ENCODE data around the gene PPARA.
"Not testable (repeated sequence)": the region's sequence is repeated elsewhere in the genome, so short reads cannot be mapped to it uniquely, and the experiment has no call there.

PPARA gene

DNA sequence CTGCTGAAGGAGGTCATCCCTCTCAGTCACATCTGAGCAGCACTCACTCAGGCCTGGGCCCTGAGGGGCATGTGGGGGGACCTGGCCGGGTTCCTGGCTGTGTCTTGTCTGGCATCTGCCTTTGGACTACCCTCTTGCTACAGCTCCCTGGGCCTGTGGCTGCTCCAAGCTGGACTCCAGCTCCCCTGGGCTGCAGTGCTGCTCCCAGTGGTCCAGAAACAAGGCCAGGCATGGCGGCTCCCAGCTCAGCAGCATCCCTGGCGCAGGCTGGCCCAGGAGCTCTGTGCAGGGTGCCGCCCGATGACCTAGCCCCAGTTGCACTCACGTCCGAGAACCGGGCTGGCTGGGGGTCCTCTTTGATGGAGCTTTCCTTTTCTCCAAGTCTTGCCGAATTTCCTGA is 94.4 kb downstream of the PPARA start:
- DNase-seq (ENCODE audit: low spot score) = no peak

DNA sequence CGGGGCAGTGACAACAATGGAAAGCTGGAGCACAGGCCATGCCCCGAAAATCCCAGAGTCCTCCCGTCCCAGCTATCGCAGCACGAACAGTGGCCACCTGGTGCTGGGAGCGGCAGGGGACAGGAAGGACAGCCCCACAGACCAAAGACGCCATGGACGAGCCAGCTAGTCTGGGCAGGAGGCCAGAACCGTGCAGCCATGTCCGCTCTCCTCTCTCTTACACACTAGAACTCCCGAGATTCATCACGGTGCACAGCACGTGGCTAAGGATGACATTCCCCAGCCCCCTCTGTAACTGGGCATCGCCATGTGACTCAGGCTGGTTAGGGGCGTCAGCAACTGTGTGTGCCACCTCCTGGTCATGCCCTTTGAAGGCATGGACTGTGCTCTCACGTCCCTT is 95.2 kb downstream of the PPARA start:
- no peak for DNase-seq (ENCODE audit: low spot score)

DNA sequence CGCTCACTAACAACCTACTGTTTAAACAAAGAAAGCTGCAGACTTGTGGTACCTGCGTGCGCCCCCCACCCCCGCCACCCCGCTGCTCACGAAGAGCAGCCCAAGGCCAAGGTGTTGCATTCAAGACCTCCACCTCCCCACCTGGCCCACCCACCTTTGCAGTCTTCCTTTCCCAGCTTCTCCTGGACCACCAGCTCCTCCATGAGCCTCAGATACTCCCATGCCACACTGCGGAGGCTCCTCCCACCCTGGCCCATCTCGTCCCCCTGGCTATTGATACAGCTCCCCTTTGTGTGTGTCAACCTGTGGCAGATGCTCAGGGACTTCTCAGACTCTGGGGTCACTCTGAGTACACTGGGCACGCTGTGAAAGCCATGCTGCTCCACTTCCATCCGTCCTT is 95.9 kb downstream of the PPARA start:
- DNase-seq (ENCODE audit: low spot score) = no peak

DNA sequence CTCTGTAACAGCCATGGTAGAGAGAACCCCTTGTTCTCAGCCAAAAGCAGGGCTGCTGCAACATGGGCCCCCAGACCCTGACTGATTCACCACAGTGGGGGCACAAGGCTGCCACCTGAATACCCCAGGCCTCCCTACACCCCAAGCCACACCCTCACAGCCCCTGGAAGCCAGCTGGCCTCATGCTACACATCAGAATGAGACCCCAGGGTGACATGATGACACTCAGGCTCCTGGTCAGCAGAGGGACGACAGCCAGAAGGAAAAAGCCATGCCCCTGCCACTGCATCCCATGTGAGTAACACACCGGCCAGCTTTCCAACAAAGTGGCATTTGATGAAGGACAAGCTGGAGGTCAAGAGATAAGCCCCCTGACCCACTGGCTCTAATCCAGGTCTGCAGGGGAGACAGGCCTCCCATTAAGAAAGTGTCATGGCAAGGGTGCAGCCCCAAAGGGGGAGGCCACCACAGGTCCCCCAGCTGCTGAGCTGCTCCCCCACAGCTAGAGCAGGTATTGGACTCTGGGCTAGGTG is 97.2 kb downstream of the PPARA start:
- no peak for DNase-seq (ENCODE audit: low spot score)

DNA sequence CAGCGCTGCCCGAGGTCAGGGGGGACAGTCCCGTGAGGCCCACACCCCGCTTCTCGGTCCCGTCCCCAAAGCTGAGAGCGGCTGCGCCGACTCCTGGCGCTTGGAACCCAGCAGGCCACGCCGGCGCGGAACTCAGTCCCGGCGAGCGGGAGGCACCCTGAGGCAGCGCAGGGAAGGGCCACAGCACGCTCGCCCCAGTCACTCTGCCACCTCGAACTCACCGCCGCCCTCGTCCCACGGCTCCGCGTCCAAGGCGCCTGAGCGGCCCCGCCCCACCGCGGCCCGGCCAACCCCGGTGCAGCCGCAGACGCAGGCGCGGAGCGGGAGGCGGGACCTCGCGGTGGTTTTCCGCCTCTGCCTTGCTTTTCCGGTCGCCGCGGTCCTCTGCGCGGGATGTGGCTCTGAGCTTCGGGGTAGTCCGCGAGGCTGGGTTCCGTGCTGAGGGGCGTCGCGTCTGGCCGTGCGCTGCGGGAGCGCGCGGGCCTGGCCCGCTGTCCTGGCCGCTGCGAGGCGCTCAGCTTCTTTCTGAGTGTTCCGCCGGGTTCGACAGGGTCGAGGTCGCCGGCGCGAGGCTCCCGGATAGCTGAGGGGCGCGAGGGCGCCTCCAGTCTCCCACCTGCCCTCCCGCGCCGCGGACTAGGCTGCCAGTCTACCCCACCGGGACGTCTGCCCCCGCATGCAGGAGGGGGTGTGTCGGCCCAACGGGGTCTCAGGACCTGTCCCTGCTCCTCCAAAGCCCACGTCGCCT is 99.9 kb downstream of the PPARA start, which contains the start of gene CDPF1:
Gene CDPF1 (minus strand): TSS at position 259 of the 748 bp plus-strand sequence. CDS start 2,009 bp downstream, outside the sequence.
- peak; percentile 92 for DNase-seq (ENCODE audit: low spot score)

DNA sequence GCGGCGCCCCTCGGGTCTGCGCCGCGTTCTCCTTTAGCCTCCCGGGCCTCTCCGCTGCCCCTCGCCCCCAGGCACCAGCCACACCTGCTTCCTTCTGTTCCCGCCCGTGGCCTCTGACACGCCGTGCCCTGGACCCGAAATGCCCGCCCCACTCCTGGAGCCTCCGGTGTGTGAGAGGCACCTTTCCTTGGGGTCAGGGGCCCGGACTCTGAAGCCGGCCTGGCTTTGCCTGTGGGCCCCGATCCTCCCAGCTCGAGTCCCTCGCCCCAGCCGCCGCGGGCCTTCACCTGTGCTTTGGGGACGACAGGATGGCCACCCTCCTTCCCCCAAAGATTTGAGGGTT is 100.4 kb downstream of the PPARA start:
- DNase-seq (ENCODE audit: low spot score) = no peak

DNA sequence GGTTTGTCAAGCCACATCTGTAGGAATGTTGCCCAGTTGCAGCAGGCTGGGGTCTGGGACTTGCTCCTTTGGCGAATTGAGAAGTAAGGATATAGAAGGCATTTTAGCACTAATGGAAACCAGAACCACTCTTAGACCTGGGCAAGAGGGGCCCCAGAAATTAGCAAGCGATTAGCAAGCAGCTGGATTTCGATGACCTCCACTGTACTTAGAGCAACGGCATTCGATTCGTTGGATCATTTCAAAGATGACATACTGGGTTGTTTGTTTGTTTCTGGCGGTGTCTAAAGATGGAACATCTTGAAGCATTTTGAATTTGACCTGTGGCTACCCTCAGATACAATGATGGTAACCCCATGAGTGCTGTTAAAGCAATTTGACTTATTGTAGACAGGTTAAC is 100.9 kb downstream of the PPARA start:
- DNase-seq (ENCODE audit: low spot score) = no peak

DNA sequence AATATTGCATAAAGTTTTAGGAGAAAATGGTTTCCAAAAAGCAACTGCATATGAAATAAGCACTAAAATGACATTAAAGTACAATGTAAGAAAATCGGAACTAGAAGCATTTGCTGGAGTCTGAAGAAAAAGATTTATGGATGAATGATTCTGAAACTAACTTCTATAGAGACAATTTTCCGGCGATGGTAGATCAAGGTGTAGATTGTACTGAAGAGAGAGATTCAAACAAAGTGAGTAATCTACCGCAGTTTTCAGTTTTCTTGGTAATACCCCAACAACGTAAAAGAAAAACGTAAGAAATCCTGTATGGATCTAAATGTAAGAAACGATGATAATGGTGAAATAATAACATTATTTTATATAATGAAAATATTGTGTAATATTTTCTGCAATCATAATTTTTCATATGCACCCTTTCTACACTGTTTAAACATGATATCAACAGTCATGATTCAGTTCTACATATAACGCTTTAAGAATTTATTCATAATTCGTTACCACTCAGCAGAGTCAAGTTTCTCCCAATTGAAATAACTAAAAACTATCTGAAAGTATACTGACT is 101.6 kb downstream of the PPARA start:
- peak; percentile 75 for DNase-seq (ENCODE audit: low spot score)

DNA sequence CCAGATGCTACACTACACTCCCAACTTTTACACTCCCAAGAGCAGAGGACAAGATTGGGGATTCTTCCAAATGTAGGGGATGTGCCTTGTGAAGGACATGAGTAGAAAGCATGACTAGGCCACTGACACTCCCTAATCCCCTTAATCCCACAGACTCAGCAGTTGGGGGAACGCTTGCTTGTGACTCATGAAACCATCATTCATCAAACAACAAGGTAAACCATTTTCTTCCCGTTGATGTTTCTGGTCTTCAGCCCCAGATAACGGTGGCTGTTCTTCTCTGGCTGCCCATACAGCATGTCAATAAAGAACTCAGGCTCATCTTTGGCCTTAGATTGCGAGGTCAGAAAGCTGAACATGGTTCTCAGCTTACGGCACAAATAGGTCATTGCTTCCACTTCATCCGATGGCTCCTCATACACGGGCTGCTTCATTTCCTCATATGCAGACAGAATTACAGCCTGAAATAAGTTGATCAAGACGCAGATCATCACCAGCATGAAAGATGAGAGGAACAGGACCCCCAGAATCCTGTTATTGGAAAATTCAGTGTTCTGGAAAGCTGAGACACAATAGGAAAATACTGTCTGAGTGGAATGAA is 106.1 kb downstream of the PPARA start:
- DNase-seq (ENCODE audit: low spot score) = no peak

DNA sequence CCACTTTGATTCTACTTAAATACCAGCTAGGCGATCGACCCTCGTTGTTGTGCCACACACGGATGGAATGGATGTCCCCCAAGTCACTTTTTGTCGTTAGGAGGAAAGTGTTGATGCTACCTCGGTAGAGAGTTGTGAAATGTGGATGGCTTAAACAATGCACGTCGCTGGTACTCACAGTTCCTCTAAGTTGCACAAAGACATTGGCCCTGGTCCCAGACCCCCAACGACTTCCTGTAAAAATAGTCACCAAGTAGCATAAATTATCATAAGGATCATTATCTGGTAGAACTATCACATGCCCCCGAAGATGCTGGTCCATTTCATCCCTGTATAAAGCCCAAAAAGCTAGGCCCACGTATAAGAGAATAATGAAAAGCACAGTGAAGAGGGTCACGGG is 109.0 kb downstream of the PPARA start:
- no peak for DNase-seq (ENCODE audit: low spot score)

DNA sequence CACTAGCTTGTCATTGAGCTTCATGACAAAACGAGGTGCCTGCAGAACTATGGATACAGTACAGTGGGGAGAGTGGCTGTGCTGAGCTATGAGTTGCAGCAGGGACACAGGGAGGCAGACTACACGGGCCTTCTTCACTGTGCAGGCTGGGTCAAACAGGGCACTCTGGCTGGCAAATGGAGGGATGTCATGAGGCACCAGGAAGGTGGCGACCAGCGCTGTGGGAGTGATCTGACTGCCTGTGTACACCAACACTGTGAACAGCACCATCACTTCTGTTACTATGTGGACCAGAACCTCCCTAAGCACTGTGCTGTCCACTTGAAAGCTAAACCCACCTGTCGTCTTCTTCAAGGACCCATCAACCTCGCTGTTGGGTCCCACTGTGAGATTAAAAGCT is 109.7 kb downstream of the PPARA start:
- no peak for DNase-seq (ENCODE audit: low spot score)

DNA sequence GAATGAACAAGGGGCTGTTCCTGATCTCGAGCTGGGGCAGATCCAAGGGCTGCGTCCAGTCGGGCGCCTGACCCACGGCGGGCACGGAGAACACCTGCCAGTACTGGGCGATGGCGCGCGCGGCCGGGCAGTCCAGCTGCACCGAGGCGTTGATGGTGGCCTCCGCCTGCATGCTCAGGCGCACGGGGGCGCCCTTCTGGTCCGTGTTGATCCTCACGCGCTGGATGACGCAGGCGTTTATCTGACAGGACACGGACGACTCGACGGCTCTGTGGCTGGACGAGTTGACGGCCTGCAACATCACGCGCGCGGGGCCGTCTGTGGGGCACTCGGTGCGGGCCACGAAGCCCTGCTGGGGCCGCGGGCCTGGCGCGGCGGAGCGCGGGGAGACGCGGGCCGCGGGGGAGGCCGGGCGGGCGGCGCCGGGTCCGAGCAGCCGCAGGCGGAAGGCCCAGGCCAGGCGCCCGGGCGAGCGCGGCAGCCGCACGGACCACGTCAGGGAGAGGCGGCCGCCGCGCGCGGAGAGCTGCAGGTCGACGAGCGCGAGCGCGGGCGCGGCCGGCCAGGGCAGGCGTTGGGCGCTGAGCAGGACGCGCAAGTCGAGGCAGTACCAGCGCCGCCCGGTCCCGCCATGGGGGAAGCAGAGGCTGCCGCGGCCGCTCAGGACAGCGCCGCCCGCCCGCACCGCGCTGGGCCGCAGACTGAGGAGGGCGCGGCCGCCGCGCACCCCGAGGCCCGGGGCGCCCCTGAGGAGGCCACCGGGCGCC is 112.3 kb downstream of the PPARA start:
- no peak for DNase-seq (ENCODE audit: low spot score)

DNA sequence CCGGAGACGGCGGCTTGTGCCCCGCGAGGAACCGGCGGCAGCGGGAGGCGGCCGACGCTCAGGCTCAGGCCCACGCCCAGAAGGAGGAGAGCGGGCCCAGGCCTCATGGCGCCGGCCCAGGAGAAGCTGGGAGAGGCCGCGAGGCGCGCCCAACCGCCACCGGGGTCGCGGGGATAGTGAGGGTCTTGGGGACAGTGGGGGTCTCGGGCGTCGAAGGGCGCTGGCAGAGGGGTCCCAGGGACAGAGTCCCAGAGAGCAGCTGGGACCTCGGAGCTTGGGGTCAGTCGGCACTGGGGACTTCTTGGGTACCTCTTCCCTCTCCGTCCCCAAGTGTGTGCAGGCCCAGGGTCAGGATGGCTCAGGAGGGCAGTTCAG is 112.9 kb downstream of the PPARA start, which contains the start of gene PKDREJ:
Gene PKDREJ (minus strand): TSS at position 128 of the 375 bp plus-strand sequence. CDS start 21 bp downstream, at position 107.
- no peak for DNase-seq (ENCODE audit: low spot score)

DNA sequence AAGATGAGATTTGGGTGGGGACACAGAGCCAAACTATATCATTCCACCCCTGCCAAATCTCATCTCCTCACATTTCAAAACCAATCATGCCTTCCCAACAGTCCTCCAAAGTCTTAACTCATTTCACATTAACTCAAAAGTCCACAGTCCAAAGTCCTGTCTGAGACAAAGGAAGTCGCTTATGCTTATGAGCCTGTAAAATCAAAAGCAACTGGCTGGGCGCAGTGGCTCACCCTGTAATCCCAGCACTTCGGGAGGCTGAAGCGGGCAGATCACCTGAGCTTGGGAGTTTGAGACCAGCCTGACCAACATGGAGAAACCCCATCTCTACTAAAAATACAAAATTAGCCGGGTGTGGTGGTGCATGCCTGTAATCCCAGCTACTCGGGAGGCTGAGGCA is 114.2 kb downstream of the PPARA start:
- not testable (repeated sequence) for DNase-seq (ENCODE audit: low spot score)

DNA sequence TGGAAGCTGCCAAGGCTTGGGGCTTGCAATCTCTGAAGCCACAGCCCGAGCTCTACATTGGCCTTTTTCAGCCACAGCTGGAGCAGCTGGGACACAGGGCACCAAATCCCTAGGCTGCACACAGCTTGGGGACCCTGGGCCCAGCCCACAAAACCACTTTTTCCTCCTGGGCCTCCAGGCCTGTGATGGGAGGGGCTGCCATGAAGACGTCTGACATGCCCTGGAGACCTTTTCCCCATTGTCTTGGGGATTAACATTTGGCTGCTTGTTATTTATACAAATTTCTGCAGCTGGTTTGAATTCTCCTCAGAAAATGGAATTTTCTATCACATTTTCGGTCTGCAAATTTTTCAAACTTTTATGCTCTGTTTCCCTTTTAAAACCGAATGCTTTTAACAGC is 115.3 kb downstream of the PPARA start:
- DNase-seq (ENCODE audit: low spot score) = not testable (repeated sequence)

DNA sequence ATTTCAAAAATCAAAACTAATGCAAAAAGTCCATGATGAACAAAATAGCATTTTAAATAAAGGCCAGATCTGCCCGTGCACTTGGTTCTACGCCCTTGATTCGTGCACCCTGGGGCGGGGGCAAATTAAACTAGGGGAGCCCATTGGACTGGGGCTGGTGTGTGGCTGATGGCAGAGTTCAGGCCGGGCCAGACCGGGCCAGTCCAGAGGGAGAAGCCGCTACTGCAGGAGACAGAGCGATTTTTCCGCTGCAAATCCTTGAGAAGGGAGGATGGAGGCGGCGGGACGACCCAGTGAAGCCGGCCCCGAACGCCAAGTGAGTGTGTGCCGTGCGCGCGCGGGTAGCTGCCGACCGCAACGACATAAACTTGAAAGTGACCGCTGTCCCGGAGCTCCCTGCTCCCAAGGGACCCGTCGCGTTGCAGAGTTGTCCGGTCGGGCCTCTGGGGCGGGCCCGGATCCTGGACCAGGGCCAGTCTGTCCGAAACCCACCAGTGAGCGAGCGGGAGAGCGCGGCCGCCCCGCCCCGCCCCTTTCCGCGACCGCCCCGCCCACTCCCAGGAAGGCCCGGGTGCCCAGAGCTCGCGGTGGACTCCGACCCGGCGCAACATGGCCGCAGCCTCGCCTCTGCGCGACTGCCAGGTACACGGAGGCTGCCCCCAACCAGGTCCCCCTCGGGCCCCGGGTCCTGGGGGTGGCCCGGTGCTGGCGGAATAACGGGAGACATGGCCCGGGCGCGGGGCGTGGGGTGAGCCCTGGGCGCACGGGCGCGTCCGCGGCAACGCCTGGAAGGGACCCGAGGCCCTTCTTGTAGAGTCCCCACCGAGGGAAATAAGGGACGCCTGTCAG is 117.3 kb downstream of the PPARA start, which contains the start of gene TTC38:
Gene TTC38 (plus strand): TSS at position 578 of the 849 bp plus-strand sequence. CDS start 32 bp downstream, at position 610.
- DNase-seq (ENCODE audit: low spot score) = peak; percentile 41

DNA sequence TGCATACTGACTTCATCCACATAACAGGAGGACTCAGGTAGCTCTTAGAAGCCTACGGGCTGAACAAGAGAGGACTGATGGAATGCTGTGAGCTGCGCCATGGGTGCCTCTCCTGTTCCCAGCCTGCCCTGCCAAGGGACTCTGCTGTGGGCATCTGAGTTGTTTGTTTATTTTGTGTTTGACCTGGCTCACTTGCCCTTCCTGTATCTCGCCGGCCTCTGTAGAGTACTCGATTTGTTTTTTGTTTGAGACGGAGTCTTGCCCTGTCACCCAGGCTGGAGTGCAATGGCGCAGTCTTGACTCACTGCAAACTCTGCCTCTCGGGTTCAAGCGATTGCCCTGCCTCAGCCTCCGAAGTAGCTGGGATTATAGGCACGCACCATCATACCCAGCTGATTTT is 119.2 kb downstream of the PPARA start:
- no peak for DNase-seq (ENCODE audit: low spot score)

DNA sequence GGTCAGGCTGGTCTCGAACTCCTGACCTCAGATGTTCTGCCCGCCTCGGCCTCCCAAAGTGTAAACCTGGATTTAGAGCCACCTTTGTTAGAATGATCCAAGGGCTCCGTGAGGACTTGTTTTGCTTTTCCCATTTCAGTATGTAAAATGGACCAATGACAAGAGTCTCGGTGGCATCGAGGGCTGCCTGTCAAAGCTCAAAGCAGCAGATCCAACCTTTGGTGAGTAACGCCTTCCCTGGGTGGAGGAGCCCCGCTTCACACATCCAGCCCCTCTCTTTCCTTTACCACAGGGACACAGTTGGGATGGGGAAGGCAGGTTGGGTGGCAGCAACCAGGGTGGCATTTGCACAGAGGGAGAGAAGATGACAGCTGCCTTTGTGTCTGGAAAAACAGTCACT is 121.9 kb downstream of the PPARA start:
- no peak for DNase-seq (ENCODE audit: low spot score)

DNA sequence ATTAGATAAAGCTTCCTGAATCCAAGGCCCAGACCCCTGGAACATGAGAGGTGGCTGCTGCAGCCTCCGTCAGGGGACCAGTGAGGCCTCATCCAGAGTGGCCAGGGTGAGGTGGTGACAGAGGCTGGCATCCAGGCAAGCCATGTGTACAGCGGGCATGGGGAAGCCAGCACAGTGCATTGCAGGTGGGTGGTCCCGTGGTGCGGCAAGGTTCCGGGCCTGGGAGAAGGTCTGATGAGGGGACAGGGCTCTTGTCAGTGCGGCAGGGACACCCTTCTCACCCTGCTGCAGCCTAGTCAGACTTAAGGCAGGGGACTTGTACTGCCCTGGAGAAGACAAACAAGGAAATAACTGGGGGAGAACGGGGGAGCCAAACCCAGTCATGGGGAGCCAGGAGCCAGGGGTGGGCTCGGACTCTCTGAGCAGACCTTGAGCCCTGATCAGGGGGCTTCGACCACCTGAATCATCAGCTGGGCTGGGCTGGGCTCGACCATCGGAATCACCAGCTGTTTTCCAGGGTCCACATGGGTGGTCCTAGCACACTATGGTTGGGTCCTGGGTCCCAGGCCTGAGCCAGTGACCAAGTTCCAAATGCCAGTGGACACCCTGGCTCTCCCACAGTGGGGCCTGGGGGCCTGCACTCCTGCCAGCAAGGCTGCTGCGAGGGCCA is 122.6 kb downstream of the PPARA start:
- no peak for DNase-seq (ENCODE audit: low spot score)

DNA sequence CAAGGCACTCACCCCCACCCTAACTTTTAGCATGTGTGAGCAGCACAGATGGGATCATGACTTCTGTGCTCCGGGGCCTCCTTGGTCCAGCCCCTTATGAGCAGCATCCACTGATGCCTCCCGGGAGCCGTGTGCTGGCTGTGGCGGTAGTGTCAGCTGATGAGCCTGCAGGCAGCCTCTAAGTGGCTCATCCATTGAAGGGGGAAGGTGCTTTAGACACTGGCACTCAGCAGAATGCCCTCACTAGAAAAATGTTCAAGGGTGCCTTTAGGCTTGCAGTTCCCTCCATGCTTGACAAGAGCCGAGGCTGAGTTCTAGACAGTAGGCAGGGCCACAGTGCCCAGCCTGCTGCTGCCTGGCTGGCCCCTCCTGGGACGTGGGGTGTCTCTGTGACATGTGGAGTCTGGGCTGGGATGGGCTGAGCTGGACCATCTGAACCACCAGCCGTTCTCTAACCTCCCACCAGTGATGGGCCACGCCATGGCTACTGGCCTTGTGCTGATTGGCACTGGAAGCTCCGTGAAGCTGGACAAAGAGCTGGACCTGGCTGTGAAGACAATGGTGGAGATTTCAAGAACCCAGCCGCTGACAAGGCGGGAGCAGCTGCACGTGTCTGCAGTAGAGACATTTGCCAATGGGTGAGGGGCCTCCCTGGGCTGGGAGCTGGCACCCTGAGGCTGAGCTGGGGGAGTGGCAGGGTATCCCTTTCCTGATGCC is 123.3 kb downstream of the PPARA start:
- DNase-seq (ENCODE audit: low spot score) = no peak
